Stomach smooth muscle (tissue), 2 donors: ENCODE results near the gene ZMYND11.

Source experiments
- H3K27ac ChIP-seq: one replicate; pipeline ENCODE4 v1.7.0; 2013; ENCODE audit warnings: mild to moderate bottlenecking, low read length, inconsistent platforms
- H3K27me3 ChIP-seq, 2 donors: one replicate each; pipeline ENCODE4 v1.7.0; 2013; ENCODE audit warnings: low read length in 2 of 2; ENCODE audit not compliant: insufficient read depth in 2 of 2, control insufficient read depth in 1 of 2
- H3K36me3 ChIP-seq, 2 donors: one replicate each; pipeline ENCODE4 v1.7.0; 2013; ENCODE audit warnings: low read length in 2 of 2; ENCODE audit not compliant: control insufficient read depth in 2 of 2, insufficient read depth in 2 of 2
- H3K4me1 ChIP-seq: one replicate; pipeline ENCODE4 v1.7.0; 2013; ENCODE audit warnings: low read length; ENCODE audit not compliant: control insufficient read depth, insufficient read depth
- H3K4me3 ChIP-seq, 2 donors: one replicate each; pipeline ENCODE4 v1.7.0; 2013; ENCODE audit warnings: low read length in 2 of 2
- H3K9ac ChIP-seq, 2 donors: one replicate each; pipeline ENCODE4 v1.7.0; 2013; ENCODE audit warnings: low read length in 2 of 2, mild to moderate bottlenecking in 1 of 2
- H3K9me3 ChIP-seq, 2 donors: one replicate each; pipeline ENCODE4 v1.7.0; 2013; ENCODE audit warnings: low read length in 2 of 2; ENCODE audit not compliant: control insufficient read depth in 2 of 2
- donor health status: healthy.
- donor health status: Pancreatic carcinoma.

The ZMYND11 gene

DNA sequence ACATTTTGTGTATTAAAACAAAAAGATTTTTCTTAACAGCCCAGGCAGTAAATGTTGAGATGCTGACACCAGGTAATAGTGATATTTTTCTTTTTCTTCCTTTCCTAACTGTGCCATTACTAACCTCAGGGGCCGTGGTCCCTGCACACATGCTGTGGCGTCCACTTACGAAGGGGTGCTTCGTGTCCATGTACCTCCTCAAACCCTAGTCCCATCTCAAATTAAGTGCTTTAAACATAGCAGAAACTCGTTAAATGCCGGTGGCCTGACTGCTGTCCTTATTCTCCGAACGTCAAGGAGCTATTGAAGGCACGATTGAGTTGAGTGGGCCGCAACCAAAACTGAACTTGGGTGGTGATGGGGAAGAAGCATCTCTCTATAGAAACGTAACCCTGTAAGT, 132.4 kb downstream of the ZMYND11 start:
- no peak overlapping the region for H3K9ac ChIP-seq
- no peaks in the 10 kb centered on the region for H3K9me3 ChIP-seq
- peaks cover 0 to 5% of the 10 kb centered on the region in 2 donors for H3K36me3 ChIP-seq
- H3K27ac ChIP-seq = no peak overlapping the region
- no peak overlapping the region for H3K4me3 ChIP-seq
- no peaks in the 10 kb centered on the region for H3K27me3 ChIP-seq
- no peaks in the 10 kb centered on the region for H3K4me1 ChIP-seq

DNA sequence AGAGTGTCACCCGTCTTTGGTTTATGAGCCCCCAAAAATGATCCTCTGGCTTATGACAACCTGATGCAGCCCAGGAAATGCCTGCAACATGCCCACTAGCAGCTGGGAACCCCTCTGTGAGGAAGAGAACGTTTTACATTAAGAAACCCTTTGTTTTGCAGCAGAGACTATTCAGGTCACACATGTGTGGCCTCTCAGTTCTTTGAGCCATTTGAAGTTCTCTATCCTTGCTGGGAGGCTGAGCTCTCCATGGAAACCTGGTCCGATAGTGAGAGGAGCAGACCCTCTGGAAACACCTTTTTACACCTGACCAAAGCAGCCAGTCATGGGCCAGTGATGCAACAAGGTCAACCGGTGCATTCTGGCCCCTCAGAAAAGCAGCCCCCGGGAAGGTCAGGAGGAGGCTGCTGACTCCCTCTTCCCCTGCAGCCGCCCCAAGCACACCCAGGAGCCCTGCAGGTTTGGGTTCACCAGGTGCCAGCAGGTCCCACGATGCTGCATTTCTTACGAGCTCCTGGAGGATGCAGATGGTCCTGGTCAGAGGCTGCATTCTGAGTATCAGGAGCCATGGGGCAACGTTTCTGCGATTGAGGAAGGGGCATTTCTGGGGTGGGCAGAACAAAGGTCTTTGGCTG, 134.3 kb downstream of the ZMYND11 start:
- no peak overlapping the region for H3K9ac ChIP-seq

DNA sequence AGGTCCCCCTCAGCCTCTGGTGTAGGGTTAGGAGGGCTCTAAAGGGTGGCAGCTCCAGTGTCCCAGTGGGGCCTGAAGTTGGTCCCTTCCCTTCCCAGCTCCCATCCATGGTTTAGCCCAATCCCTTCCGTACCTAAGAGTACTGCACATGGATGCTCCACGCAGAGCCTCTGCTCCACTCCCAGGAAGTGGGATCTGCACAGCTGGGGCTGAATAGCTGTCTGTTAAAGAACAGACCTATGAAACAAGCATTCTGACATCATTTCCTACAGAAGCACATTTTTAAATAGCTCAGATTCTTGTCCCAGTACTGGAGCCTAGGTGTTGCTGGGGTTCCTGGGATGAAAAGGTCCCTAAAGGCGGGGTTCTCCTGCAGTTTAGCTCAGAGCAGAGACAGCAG, 135.9 kb downstream of the ZMYND11 start:
- H3K9ac ChIP-seq = no peak overlapping the region
- H3K4me1 ChIP-seq = no peaks in the 10 kb centered on the region
- no peaks in the 10 kb centered on the region for H3K9me3 ChIP-seq
- H3K27me3 ChIP-seq = no peaks in the 10 kb centered on the region
- peaks cover 7 to 13% of the 10 kb centered on the region in 2 donors for H3K36me3 ChIP-seq
- no peak overlapping the region for H3K27ac ChIP-seq
- no peak overlapping the region for H3K4me3 ChIP-seq

More for the DNA sequence above, 134.3 kb downstream of the ZMYND11 start:
- no peak overlapping the region for H3K4me3 ChIP-seq
- peaks cover 0 to 2% of the 10 kb centered on the region in 2 donors for H3K36me3 ChIP-seq
- no peak overlapping the region for H3K27ac ChIP-seq
- H3K27me3 ChIP-seq = no peaks in the 10 kb centered on the region
- H3K9me3 ChIP-seq = no peaks in the 10 kb centered on the region
- no peaks in the 10 kb centered on the region for H3K4me1 ChIP-seq

DNA sequence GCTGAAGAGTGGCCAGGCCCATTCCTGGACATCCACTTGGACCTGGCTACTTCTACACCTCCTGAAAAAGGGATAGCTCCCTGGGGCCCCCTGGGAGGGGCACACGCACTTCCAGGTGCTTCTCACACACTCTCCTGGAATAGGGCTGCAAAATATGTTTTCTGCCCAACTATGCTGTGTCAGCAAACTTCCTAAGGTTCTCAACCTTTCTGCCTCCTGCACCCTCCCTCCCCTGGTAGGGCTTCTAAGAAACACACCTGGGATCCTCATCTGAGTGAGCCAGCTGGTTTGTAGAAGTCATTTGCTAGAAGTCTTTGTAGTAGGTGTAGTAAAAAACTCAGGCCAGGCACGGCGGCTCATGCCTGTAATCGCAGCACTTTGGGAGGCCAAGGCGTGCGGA, 136.5 kb downstream of the ZMYND11 start:
- H3K9me3 ChIP-seq = no peaks in the 10 kb centered on the region
- H3K36me3 ChIP-seq = peaks cover 7 to 13% of the 10 kb centered on the region in 2 donors
- no peak overlapping the region for H3K4me3 ChIP-seq
- no peak overlapping the region for H3K27ac ChIP-seq
- H3K4me1 ChIP-seq = no peaks in the 10 kb centered on the region
- H3K27me3 ChIP-seq = no peaks in the 10 kb centered on the region
- no peak overlapping the region for H3K9ac ChIP-seq

DNA sequence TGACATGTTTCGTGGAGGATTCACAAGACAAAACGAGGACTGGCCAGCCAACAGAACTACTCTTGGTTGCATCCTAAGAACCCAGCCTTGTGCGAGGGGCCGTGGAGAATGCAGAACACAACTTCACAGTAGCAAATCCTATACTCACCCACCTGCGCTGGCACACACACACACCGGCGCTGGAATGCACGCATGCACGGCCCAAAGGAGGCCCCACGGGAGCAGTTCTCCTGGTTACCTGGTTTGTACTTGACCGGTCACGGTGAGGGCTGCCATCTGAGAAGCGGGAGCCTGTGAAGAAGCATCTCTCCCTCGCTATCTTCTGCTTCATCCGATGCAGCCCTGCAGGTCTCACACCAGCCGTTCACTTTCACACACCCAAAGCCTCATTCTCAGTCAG, 137.8 kb downstream of the ZMYND11 start:
- H3K9me3 ChIP-seq = no peaks in the 10 kb centered on the region
- no peak overlapping the region for H3K4me3 ChIP-seq
- no peak overlapping the region for H3K27ac ChIP-seq
- no peak overlapping the region for H3K9ac ChIP-seq
- H3K27me3 ChIP-seq = no peaks in the 10 kb centered on the region
- H3K36me3 ChIP-seq = peaks cover 19 to 24% of the 10 kb centered on the region in 2 donors
- no peaks in the 10 kb centered on the region for H3K4me1 ChIP-seq

DNA sequence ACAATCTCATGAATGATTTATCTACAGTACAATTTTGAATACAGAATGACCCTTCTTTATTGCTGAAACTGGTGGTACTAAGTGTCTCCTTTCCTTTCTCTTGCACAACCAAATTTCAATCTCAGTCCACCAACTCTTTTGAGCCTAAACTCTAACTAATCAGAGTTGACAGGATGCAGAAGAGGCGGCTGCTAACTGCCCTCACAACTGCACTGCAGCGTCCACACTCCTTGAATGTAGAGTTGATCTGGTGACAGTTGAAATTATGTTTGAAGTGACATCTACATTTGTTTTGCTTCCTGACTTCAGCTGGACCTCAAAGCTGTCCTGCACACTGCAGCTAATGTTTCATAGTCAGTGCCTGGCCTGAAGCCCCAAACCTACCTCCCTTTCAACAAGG, 139.6 kb downstream of the ZMYND11 start:
- Histone ChIP-seq H3K36me3 (peaks cover 32 to 37% of the 10 kb centered on the region in 2 donors), H3K9me3 (no peaks in the 10 kb centered on the region), H3K27ac (no peak overlapping the region), H3K4me3 (no peak overlapping the region), H3K9ac (no peak overlapping the region), H3K27me3 (no peaks in the 10 kb centered on the region), H3K4me1 (no peaks in the 10 kb centered on the region)

DNA sequence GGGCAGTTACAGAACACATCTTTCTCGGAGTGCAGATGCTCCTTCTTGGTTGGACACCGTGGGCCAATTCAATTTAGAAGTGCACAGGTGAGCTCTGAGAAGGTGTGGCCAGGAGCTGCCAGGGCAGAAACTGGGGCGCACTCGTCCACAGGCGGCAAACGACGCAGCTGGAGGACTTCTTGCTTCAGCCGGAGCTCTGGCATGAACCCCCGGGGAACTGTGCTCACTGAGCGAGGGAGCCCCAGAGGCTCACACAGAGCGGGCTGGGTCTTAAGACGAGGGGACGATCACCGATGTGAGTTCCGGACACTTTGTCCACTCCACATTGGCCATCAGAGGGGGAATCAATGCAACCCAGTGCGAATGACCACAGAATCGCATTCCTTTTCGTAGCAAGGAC, 140.4 kb downstream of the ZMYND11 start:
- H3K27ac ChIP-seq = no peak overlapping the region
- H3K4me3 ChIP-seq = no peak overlapping the region
- no peaks in the 10 kb centered on the region for H3K27me3 ChIP-seq
- H3K4me1 ChIP-seq = no peaks in the 10 kb centered on the region
- H3K9ac ChIP-seq = no peak overlapping the region
- H3K36me3 ChIP-seq = peaks cover 40 to 45% of the 10 kb centered on the region in 2 donors
- no peaks in the 10 kb centered on the region for H3K9me3 ChIP-seq

DNA sequence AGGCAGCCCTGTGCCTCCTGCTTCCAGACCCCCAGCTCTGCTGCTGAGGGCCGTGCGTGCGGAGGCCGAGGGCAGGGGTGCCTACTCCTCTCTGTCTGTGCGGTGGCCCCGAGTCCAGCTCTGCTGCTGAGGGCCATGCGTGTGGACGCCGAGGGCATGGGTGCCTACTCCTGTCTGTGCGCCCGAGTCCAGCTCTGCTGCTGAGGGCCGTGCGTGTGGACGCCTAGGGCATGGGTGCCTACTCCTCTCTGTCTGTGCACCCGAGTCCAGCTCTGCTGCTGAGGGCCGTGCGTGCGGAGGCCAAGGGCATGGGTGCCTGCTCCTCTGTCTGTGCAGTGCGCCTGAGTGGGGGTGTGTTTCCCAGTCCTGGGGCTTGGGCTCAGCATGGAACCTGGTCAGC, 142.7 kb downstream of the ZMYND11 start:
- Histone ChIP-seq H3K4me3 (no peak overlapping the region), H3K9me3 (no peaks in the 10 kb centered on the region), H3K27ac (no peak overlapping the region), H3K9ac (no peak overlapping the region), H3K36me3 (peaks cover 57 to 62% of the 10 kb centered on the region in 2 donors), H3K4me1 (no peaks in the 10 kb centered on the region), H3K27me3 (no peaks in the 10 kb centered on the region)

DNA sequence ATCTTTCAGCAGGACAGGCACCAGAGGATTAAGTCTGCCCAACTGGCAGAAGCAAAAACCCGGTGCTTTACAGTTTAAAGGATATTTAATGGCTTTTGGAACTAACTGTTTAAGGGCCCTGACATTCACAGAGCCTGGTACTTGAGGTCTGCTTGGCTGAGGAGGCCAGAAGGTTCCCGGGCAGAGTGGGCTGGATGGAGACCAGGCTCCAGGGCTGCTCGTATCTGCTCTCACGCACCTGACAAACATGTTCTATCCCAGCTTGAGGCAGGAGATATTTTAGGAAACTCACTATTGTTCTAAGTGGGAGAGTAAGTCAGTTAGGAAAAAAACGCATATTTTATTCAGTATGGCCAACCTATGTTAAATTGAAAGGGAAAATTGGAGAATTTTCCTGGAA, 143.5 kb downstream of the ZMYND11 start:
- H3K27ac ChIP-seq = no peak overlapping the region
- no peak overlapping the region for H3K4me3 ChIP-seq
- no peaks in the 10 kb centered on the region for H3K27me3 ChIP-seq
- no peak overlapping the region for H3K9ac ChIP-seq
- no peaks in the 10 kb centered on the region for H3K9me3 ChIP-seq
- peaks cover 59 to 65% of the 10 kb centered on the region in 2 donors for H3K36me3 ChIP-seq
- H3K4me1 ChIP-seq = no peaks in the 10 kb centered on the region

DNA sequence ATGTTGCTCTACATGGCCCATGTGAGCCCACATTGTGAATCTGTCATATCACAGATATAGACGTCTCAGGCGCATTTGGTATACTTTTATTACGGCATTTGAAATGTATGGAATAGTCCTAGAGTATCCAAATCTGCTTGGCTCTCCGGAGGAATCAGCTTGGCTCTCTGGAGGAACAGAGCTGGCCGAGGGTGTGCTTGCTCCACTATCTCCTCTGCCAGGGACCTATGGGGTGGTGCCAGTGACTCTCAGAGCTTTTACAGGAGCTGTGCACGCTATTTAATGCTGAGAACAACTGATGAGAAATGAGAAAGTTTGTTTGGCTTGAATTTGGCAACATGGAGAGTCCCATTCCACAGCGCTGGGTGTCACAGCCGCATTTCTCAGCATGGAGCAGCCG, 144.0 kb downstream of the ZMYND11 start:
- Histone ChIP-seq H3K9ac (no peak overlapping the region), H3K4me1 (no peaks in the 10 kb centered on the region), H3K4me3 (no peak overlapping the region), H3K27me3 (no peaks in the 10 kb centered on the region), H3K27ac (no peak overlapping the region), H3K9me3 (no peaks in the 10 kb centered on the region), H3K36me3 (peaks cover 65 to 71% of the 10 kb centered on the region in 2 donors)

DNA sequence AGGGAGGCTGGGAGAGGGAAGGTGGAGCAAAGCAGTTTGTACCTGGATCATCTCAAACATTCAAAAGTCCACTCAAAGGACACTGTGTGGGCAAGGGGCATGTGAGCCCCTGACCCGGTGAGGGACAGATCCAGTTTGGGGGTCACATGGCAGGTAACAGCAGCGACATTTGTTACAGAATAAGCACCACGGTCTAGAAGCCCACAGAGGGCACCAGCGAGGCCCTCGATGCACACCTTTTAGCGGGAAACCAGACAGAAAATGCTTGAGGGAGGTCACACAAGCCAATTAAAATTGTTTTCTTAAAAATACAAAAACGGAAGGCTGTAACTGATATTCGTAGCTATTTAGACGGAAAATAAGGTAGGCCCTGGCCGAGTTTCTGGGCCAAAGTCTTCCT, 144.4 kb downstream of the ZMYND11 start:
- H3K27me3 ChIP-seq = no peaks in the 10 kb centered on the region
- H3K36me3 ChIP-seq = peaks cover 67 to 73% of the 10 kb centered on the region in 2 donors

More for the DNA sequence above, 144.4 kb downstream of the ZMYND11 start:
- Histone ChIP-seq H3K4me3 (no peak overlapping the region), H3K27ac (no peak overlapping the region), H3K4me1 (no peaks in the 10 kb centered on the region), H3K9ac (no peak overlapping the region), H3K9me3 (no peaks in the 10 kb centered on the region)
